Retinal pigment epithelial cell (primary cell): ENCODE measurements around the gene CCNY.

ENCODE experiments used
- DNase-seq: peaks from one replicate; pipeline ENCODE4 v3.0.0-alpha.2; 2010; ENCODE audit warnings: low read depth
- H3K4me3 ChIP-seq: 2 replicates; pipeline ENCODE4 v1.5.1; 2011; ENCODE audit warnings: mild to moderate bottlenecking, low read length, control low read depth, moderate library complexity
- TF ChIP-seq, protein P1 (sequence below): conservative IDR thresholded peaks from 2 replicates; pipeline ENCODE4 v1.5.1; 2011; ENCODE audit warnings: low read depth, low read length, control low read depth, inconsistent platforms

The CCNY gene

DNA sequence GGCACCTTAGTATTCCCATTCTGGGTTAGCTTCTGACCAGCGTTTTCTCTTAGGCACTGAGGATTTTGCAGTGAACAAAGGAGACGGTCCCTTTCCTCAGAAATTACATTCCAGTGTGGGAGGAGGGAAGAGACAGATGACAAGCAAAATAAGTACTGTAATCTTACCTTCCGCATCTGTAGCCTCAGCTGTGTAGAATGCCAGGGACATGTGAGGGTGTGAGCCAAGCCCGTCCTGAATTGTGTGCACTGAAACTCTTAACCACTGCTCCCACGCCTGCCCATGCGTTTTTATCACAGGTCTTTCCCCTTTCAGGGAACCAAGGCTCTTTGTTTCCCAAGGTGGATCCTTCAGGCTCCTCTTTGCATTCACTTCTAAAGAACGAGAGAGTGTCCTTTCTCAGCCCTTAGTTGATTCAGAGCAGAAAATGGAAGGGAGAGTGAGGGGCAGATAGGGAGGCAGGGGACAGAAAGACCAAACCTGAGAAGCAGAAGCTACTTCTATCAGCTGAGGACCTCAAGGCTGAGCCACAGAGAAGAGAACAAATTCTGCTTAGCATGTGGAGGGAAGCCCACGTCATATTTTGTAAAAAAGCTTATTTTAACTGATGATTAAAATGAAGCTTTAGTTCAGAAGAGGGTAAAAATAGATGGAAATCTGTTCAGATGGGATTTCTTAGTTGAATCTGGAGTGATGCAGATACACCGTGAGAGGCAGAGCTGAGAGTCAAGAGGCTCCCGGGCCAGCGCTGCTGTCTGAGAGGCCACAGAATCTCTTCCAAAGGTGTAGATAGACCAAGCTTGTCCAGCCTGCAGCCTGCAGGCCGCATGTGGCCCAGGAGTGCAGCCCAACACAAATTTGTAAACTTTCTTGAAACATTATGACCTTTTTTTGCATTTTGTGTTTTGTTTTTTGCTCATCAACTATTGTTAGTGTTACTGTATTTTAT, 122.5 kb downstream of the CCNY start:
- no peak overlapping the region for H3K4me3 ChIP-seq
- TF ChIP-seq, protein P1, sequence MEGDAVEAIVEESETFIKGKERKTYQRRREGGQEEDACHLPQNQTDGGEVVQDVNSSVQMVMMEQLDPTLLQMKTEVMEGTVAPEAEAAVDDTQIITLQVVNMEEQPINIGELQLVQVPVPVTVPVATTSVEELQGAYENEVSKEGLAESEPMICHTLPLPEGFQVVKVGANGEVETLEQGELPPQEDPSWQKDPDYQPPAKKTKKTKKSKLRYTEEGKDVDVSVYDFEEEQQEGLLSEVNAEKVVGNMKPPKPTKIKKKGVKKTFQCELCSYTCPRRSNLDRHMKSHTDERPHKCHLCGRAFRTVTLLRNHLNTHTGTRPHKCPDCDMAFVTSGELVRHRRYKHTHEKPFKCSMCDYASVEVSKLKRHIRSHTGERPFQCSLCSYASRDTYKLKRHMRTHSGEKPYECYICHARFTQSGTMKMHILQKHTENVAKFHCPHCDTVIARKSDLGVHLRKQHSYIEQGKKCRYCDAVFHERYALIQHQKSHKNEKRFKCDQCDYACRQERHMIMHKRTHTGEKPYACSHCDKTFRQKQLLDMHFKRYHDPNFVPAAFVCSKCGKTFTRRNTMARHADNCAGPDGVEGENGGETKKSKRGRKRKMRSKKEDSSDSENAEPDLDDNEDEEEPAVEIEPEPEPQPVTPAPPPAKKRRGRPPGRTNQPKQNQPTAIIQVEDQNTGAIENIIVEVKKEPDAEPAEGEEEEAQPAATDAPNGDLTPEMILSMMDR = no peak
- DNase-seq = no peak

DNA sequence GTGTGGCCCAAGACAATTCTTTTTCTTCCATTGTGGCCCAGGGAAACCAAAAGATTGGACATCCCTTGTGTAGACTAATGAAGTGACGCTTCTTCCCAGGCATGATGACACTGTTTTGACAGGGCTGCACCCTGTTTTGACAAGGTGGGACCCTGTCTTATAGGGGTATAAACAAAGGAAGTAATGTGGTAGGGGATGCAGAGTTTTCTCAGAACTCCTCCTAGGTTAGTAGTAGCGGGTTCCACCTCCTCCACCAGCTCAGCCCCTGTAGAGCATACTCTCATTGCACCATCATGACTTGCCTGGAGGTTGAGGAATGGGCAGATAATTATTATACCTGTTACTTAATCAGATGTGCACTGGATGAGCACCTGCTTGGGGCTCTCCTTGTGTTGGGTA, 123.1 kb downstream of the CCNY start:
- no peak overlapping the region for H3K4me3 ChIP-seq
- TF ChIP-seq, protein P1 = no peak
- no peak for DNase-seq

DNA sequence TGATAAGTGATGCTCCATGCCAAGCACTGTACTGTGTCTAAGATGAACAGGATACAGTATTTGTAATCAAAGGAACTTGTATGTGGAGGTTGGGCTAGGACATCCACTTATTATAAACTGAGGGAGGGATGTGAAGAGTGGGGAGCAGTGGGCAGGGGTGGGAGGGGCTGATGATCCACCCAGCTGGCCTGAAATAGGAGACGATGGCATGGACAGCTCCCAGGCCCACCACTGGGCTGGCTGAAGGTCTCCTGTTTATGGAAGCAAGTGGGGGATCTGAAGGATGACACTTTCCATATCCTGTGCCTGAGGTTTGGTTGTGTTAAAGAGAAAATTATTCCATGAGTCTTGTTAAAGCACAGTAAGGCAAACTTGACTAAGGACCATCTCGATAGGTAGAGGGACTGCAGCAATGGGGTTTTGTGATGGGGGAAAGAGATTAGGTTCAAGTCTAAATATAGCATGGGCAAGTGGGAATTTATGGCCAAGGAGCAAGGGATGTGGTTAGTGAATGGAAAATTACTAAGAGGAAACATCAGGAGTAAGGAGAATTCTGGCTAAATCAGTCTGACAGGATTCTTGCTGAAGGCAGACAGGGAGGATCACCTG, 124.6 kb downstream of the CCNY start:
- no peak overlapping the region for H3K4me3 ChIP-seq
- no peak for DNase-seq
- TF ChIP-seq, protein P1 = no peak

DNA sequence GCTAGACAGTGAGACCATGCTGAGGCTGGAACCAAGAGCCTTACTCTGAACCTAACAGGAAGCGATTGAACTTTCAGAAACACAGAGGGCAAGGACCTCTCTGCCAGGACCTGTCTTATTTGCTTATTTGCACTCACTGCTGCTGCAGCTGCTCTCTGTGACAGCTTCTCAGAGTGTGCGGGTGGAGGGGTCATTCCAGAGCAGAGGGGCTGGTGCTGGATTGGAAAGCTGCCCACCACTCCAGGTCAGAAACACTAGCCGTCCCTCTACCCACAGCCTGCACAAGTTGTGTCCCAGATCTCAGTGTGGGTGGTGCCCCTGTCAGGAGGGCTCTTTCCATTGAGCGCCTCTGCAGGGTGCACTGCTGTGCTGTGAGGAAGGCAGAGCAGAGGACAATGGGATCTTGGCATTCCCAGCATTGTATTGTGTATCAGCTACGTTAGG, 126.2 kb downstream of the CCNY start:
- no peak overlapping the region for H3K4me3 ChIP-seq
- TF ChIP-seq, protein P1 = no peak
- no peak for DNase-seq

DNA sequence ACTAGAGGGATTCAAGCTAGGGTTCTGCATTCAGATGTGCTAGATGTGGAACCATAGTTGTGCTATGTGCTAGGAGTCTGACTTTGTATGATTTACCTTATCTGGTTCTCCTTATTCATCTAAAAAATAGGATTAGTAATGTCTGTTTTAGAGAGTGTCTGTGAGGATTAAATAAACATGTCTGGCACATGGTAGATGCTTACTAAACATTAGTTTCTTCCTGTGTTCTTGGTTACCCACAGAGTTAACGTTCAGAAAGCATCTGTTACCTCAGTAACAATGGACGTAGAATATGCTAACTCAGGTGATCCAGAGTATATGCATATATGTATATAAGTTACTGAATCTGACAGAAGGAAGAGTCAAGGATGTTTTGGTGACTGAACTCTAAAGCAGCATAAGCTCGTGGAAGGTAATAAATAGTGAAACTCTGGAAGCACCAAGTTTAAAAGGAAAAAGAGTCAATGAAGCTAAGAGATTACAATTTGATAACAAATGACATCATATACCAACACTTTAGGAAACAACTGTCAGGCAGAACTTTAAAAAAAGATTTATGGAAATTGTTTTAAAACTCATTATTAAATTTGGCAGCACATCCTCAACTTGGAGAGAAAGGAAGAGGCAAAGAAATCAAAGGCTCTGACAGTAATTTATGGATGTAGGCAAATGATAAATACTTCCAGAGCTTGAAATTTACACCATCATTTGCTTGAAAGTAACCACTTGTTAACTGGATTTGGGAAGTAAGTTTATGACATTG, 127.0 kb downstream of the CCNY start:
- TF ChIP-seq, protein P1 = no peak
- DNase-seq = no peak
- H3K4me3 ChIP-seq = no peak overlapping the region

DNA sequence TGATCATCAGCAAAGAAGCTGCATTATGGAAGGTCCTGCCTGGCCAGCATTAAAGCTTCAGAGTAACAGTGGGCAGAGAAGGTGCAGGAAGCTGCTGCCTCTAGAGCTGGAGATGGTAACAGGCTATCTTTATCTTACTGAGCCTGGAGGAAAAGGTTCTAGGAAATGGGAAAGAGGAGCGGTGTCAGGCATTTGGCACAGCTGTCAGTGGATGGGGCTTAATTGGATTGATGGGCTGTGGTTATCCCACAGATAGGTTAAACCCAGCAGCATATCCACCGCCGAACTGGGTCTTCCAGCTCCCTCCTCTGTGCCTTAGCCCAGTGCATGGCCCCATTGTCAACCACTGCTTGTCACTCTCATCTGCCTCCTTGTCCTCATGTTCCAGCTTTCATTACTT, 127.6 kb downstream of the CCNY start:
- TF ChIP-seq, protein P1 = no peak
- no peak overlapping the region for H3K4me3 ChIP-seq
- DNase-seq = no peak
